Activated B cell treated with CpG ODN at 0.5 μM for 24 hours (primary cell): ENCODE data around the gene DCPS. TPM values are rescaled to one million over a fixed set of nuclear protein-coding genes. Genes with fewer than 3 reads are reported as not detected.
A peak's percentile ranks its signal among the peaks of the same experiment; 100 is the strongest.

Source experiments
- ATAC-seq: fragments of 200-7000 bp; cut with Tn5 transposase; one replicate; pipeline ENCODE4 v1.10.0; 2021; ENCODE audit warnings: low read depth, mild to moderate bottlenecking, moderate library complexity
- CTCF ChIA-PET: fragments of 350-600 bp; sonication (Branson Sonifier 250); formaldehyde crosslinking; loops from one replicate; lab custom pipeline; 2021; ENCODE audit warnings: antibody characterized with exemption; lab: Charles Lee
- POLR2A ChIA-PET: fragments of 350-600 bp; sonication (Branson Sonifier 250); formaldehyde crosslinking; loops from one replicate; lab custom pipeline; 2021; ENCODE audit warnings: antibody characterized with exemption; lab: Charles Lee
- DNase-seq: peaks from one replicate; pipeline ENCODE4 v3.0.0; 2022
- H3K27ac Mint-ChIP-seq: one replicate; pipeline ENCODE4 v1.8.0; 2020; ENCODE audit warnings: mixed read lengths
- H3K27me3 Mint-ChIP-seq: one replicate; pipeline ENCODE4 v1.8.0; 2021; ENCODE audit warnings: mixed read lengths
- H3K36me3 Mint-ChIP-seq: one replicate; pipeline ENCODE4 v1.8.0; 2021; ENCODE audit warnings: low read depth, mixed read lengths
- H3K4me1 Mint-ChIP-seq: one replicate; pipeline ENCODE4 v1.8.0; 2021; ENCODE audit warnings: mixed read lengths
- H3K4me3 Mint-ChIP-seq: one replicate; pipeline ENCODE4 v1.8.0; 2020; ENCODE audit warnings: mild to moderate bottlenecking, mixed read lengths
- H3K9me3 Mint-ChIP-seq: one replicate; pipeline ENCODE4 v1.8.0; 2020; ENCODE audit warnings: mixed read lengths
- intact Hi-C: fragments of 100-400 bp; cut with micrococcal nuclease; formaldehyde crosslinking; loops from one replicate; pipeline ENCODE4 v1.15.1; 2024
- total RNA-seq: library from RNA; stranded (reverse); gene quantifications from 2 replicates; pipeline ENCODE4 v1.2.3, GENCODE V29; 2022
- TF ChIP-seq, protein P1 (sequence below): fragments of 200-600 bp; IDR thresholded peaks from one replicate; pipeline ENCODE4 v1.8.0; 2022; ENCODE audit warnings: antibody characterized with exemption, mild to moderate bottlenecking

The DCPS gene
- total RNA-seq, 1 donor from 2014 or later: 37.6 TPM

DNA sequence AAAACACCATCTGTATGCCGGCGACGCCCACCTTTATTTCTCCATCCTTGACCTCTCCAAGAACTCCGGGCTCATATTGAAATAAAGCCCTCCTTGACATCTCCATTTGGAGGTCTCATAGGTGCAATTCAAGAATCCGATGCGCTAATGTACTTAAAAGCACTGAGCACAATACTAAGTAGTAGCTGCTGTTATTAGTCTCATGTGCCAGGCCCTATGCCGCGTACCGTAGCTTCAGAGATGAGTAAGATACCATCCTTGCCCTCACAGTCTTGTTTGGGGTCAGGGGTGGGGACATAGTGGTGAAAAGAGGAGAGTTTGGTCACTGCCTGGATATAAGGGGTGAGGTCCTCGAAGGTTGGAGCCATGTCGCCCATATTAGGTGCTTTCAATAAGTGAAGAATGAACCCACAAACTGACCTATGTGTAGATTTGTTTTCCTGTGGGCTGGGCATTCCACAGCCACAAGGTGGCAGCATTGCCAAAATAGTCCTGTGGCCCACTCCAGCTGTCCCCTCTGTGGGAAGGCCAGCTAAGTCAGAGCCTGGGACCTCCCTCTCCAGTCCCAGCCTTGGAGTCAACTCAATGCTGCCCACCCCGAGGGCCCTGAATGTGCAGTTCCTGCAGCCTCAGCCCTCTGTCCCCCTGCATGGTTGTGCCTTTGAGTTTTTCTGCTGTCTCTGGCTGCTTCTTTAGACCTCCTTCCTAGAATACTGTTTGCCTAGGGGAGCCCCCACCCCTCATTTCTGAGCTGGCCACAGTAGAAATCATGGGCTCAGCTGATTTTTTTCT lies 6.5 kb downstream of the DCPS start:
- H3K9me3 Mint-ChIP-seq: peaks cover 3% of the 10 kb centered on the region
- no peak overlapping the region for H3K4me3 Mint-ChIP-seq
- ChIA-PET POLR2A (interaction anchor here (0.9 kb wide), 1 partner anchor 171 kb away, joined by 3 read pairs; no protein-coding TSS in a partner anchor), CTCF (interaction anchor here (0.7 to 3.5 kb wide), 12 partner anchors 9 to 1033 kb away, joined by 3 to 36 read pairs (median 3); partner anchors contain the start of genes FOXRED1 and ST3GAL4)
- TF ChIP-seq, protein P1, sequence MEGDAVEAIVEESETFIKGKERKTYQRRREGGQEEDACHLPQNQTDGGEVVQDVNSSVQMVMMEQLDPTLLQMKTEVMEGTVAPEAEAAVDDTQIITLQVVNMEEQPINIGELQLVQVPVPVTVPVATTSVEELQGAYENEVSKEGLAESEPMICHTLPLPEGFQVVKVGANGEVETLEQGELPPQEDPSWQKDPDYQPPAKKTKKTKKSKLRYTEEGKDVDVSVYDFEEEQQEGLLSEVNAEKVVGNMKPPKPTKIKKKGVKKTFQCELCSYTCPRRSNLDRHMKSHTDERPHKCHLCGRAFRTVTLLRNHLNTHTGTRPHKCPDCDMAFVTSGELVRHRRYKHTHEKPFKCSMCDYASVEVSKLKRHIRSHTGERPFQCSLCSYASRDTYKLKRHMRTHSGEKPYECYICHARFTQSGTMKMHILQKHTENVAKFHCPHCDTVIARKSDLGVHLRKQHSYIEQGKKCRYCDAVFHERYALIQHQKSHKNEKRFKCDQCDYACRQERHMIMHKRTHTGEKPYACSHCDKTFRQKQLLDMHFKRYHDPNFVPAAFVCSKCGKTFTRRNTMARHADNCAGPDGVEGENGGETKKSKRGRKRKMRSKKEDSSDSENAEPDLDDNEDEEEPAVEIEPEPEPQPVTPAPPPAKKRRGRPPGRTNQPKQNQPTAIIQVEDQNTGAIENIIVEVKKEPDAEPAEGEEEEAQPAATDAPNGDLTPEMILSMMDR: peak; percentile 30
- no peak overlapping the region for H3K27ac Mint-ChIP-seq
- intact Hi-C loops: loop anchor here (1.0 kb wide), 1 partner anchor 170 kb away; no protein-coding TSS in a partner anchor
- ATAC-seq: peak; percentile 61
- peaks cover 35% of the 10 kb centered on the region for H3K4me1 Mint-ChIP-seq
- H3K27me3 Mint-ChIP-seq: no peaks in the 10 kb centered on the region
- peaks cover 67% of the 10 kb centered on the region for H3K36me3 Mint-ChIP-seq
- DNase-seq: peak; percentile 35

DNA sequence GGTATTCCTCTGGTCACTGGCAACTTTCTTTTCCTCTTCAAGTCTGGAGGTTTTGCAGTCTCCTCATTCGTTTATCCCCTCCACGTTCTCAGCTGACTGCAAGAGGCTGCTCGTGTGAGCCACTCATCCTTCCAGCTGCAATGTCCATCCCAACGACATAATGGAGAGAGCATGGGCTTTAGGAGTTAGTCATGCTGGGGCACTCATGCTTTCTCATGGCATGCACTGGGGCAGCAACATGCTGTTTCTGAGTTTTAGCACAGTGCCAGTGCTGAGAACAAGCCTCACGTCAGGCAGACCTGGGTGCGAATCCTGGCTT lies 7.1 kb downstream of the DCPS start:
- Mint-ChIP-seq H3K36me3 (peaks cover 67% of the 10 kb centered on the region), H3K27ac (no peak overlapping the region), H3K9me3 (peaks cover 3% of the 10 kb centered on the region), H3K27me3 (no peaks in the 10 kb centered on the region), H3K4me1 (peaks cover 30% of the 10 kb centered on the region), H3K4me3 (no peak overlapping the region)
- no peak for DNase-seq
- ChIA-PET CTCF (interaction anchor here (0.7 to 3.5 kb wide), 11 partner anchors 8 to 1032 kb away, joined by 3 to 36 read pairs (median 3); partner anchors contain the start of genes FOXRED1 and ST3GAL4), POLR2A (interaction anchor here (0.9 kb wide), 1 partner anchor 170 kb away, joined by 3 read pairs; no protein-coding TSS in a partner anchor)
- TF ChIP-seq, protein P1: no peak
- no peak for ATAC-seq
- intact Hi-C loops: loop anchor here (1.0 kb wide), 1 partner anchor 169 kb away; no protein-coding TSS in a partner anchor

DNA sequence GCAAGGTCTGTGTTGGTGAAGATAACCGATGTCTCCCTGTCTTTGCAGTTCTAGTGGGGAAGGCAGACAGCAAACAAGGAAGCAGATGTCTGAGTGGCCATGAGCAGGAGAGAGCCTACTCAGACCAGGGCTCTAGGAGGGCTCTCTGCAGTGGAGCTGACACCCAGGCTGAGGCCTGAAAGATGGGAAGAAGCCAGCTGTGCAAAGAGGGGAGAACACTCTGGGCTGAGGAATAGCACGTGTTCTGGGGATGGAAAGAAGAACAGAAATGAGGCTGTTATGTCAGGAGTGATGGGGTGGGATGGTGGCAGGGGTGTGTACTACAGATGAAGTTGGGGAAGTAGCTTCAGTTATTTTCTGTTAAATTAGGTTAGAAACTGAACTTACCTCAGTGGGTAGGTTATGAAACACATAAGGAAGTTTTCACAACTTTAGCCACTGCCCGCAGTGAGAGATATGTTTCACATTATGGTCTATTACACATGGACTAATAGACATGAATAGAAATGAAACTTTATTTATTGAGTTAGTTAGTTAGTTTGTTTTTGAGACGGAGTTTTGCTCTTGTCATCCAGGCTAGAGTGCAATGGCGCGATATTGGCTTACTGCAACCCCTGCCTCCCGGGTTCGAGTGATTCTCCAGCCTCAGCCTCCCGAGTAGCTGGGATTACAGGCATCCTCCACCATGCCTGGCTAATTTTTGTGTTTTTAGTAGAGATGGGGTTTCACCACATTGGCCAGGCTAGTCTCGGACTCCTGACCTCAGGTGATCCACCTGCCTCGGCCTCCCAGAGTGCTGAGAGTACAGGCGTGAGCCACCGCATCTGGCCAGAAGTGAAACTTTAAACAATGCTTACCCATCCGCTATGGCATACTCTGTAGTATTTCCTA lies 7.8 kb downstream of the DCPS start:
- DNase-seq: no peak
- Mint-ChIP-seq H3K27me3 (no peaks in the 10 kb centered on the region), H3K27ac (no peak overlapping the region), H3K4me1 (peaks cover 24% of the 10 kb centered on the region), H3K4me3 (no peak overlapping the region), H3K9me3 (peaks cover 3% of the 10 kb centered on the region), H3K36me3 (peaks cover 73% of the 10 kb centered on the region)
- intact Hi-C loops: no loop called here
- no peak for ATAC-seq
- POLR2A ChIA-PET: no interaction called here
- CTCF ChIA-PET: interaction anchor here (0.9 to 3.5 kb wide), 7 partner anchors 12 to 169 kb away, joined by 3 to 36 read pairs (median 3); partner anchors contain the start of genes FOXRED1 and ST3GAL4
- TF ChIP-seq, protein P1: no peak

DNA sequence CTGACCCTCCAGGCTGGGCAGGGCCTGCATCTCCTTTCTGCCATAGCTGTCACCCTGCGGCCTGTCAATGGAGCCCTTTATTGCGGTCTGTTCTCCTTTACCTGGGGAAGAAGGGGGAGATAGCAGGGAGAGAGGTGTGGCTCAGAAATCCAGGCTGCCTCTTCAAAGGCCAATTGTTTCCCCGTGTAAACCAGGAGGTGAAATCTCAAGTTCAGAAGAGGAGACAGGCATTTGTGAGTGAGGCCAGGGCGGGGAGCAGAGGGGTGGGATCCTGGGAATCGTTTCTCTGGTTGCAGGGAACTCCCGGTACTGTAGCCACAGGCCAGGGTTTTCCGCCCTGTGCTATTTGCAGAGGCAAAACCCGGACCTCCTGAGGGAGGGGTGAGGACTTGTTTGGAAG lies 9.1 kb downstream of the DCPS start:
- H3K36me3 Mint-ChIP-seq: peaks cover 74% of the 10 kb centered on the region
- POLR2A ChIA-PET: interaction anchor here (0.5 kb wide), 1 partner anchor 161 kb away, joined by 5 read pairs; no protein-coding TSS in a partner anchor

More for the DNA sequence above, 9.1 kb downstream of the DCPS start:
- intact Hi-C loops: no loop called here
- Mint-ChIP-seq H3K9me3 (peaks cover 3% of the 10 kb centered on the region), H3K4me1 (peaks cover 26% of the 10 kb centered on the region), H3K27ac (no peak overlapping the region), H3K27me3 (no peaks in the 10 kb centered on the region), H3K4me3 (no peak overlapping the region)
- ATAC-seq (no peak), DNase-seq (no peak)
- TF ChIP-seq, protein P1: no peak
- CTCF ChIA-PET: no interaction called here
